HCT116 (cell line): ENCODE data around the gene IFNA8. TPM values are rescaled to one million over a fixed set of nuclear protein-coding genes. Genes with fewer than 3 reads are reported as not detected.

Source experiments
- ATAC-seq: fragments of 200-7000 bp; cut with Tn5 transposase; 2 replicates; pipeline ENCODE4 v1.9.1; 2020; ENCODE audit warnings: mild to moderate bottlenecking, moderate library complexity
- BruUV-seq: library from RNA; stranded (reverse); fragments of 400-500 nt; replicated peaks from 2 replicates; lab custom pipeline; 2021; lab: Mats Ljungman, UMichigan
- CTCF ChIA-PET: fragments of 300-600 bp; sonication (Branson Sonifier 250); formaldehyde crosslinking; loops from one replicate; lab custom pipeline; 2021; ENCODE audit warnings: antibody characterized with exemption; lab: Charles Lee
- POLR2A ChIA-PET: fragments of 300-600, 350-600 bp; sonication (Branson Sonifier 250); formaldehyde crosslinking; loops from one replicate; lab custom pipeline; 2021; ENCODE audit warnings: antibody characterized with exemption; lab: Charles Lee
- RAD21 ChIA-PET, 2 experiments: fragments of 300-600 bp; sonication (Branson Sonifier 250); formaldehyde crosslinking; loops; one replicate each; lab custom pipeline; 2023; ENCODE audit warnings: low total read pairs in 2 of 2; ENCODE audit not compliant: uncharacterized antibody in 2 of 2, unreplicated experiment in 2 of 2, low non-redundant PET in 1 of 2; lab: Charles Lee
- DNase-seq: peaks from one replicate; pipeline ENCODE4 v3.0.0-alpha.2; 2010; ENCODE audit warnings: low read depth, low spot score
- H2AFZ ChIP-seq: fragments of 200-600 bp; shearing (Covaris generic), sonication (generic); 2 replicates; pipeline ENCODE4 v1.6.1; 2017; ENCODE audit warnings: low read depth, mixed run types, mixed read lengths, antibody characterized with exemption, low read length; ENCODE audit not compliant: poor library complexity, severe bottlenecking
- H3K27ac ChIP-seq: 2 replicates; pipeline ENCODE4 v1.5.1; 2012; ENCODE audit warnings: low read depth, low read length
- H3K27me3 ChIP-seq: fragments of 200-600 bp; sonication (generic); 2 replicates; pipeline ENCODE4 v1.6.1; 2016; ENCODE audit warnings: mixed run types, low read length, mixed read lengths; ENCODE audit not compliant: insufficient read depth
- H3K36me3 ChIP-seq, 2 experiments: fragments of 200-500 bp in 1 of 2; fragments of 200-600 bp in 1 of 2; sonication (Bioruptor generic) in 1 of 2; sonication (generic) in 1 of 2; 2 replicates each; pipeline versions ENCODE4 v1.5.1 to v1.6.1; 2014 to 2016; ENCODE audit warnings: low read length in 2 of 2, inconsistent platforms in 1 of 2, mixed read lengths in 1 of 2, mixed run types in 1 of 2; ENCODE audit not compliant: insufficient read depth in 2 of 2, control insufficient read depth in 1 of 2
- H3K4me1 ChIP-seq, 2 experiments: fragments of 200-600 bp in 1 of 2; sonication (generic) in 1 of 2; 2 replicates each; pipeline versions ENCODE4 v1.5.1 to v1.6.1; 2012 to 2017; ENCODE audit warnings: low read length in 2 of 2, inconsistent platforms in 1 of 2, mild to moderate bottlenecking in 1 of 2, mixed read lengths in 1 of 2, mixed run types in 1 of 2, moderate library complexity in 1 of 2; ENCODE audit not compliant: insufficient read depth in 2 of 2, control insufficient read depth in 1 of 2
- H3K4me2 ChIP-seq: fragments of 200-600 bp; sonication (generic); 2 replicates; pipeline ENCODE4 v1.6.1; 2017; ENCODE audit warnings: mixed run types, low read length, mixed read lengths
- H3K4me3 ChIP-seq, 2 experiments: fragments of 200-600 bp in 1 of 2; sonication (generic) in 1 of 2; replicated peaks in 1 of 2; 2 replicates each; pipeline ENCODE4 v1.5.1; 2011 to 2016; ENCODE audit warnings: low read length in 2 of 2, control low read depth in 1 of 2, low read depth in 1 of 2, mild to moderate bottlenecking in 1 of 2, mixed read lengths in 1 of 2, mixed run types in 1 of 2
- H3K79me2 ChIP-seq: fragments of 200-600 bp; sonication (generic); 2 replicates; pipeline ENCODE4 v1.6.1; 2017; ENCODE audit warnings: mild to moderate bottlenecking, mixed run types, low read length, moderate library complexity, mixed read lengths; ENCODE audit not compliant: insufficient read depth
- H3K9ac ChIP-seq: fragments of 200-600 bp; sonication (generic); 2 replicates; pipeline ENCODE4 v1.6.1; 2016; ENCODE audit warnings: low read length, mixed read lengths
- H3K9me2 ChIP-seq: fragments of 200-600 bp; sonication (generic), shearing (Covaris generic); 2 replicates; pipeline ENCODE4 v1.6.1; 2017; ENCODE audit warnings: mixed run types, mild to moderate bottlenecking, moderate library complexity; ENCODE audit not compliant: insufficient read depth
- H3K9me3 ChIP-seq, 2 experiments: fragments of 200-500 bp in 1 of 2; fragments of 200-600 bp in 1 of 2; sonication (Bioruptor generic) in 1 of 2; sonication (generic) in 1 of 2; 2 replicates each; pipeline ENCODE4 v1.6.1; 2014 to 2017; ENCODE audit warnings: low read length in 2 of 2, mixed read lengths in 2 of 2, inconsistent platforms in 1 of 2, low read depth in 1 of 2, mild to moderate bottlenecking in 1 of 2, mixed run types in 1 of 2, moderate library complexity in 1 of 2; ENCODE audit not compliant: control insufficient read depth in 1 of 2, insufficient read depth in 1 of 2
- H4K20me1 ChIP-seq: fragments of 200-600 bp; sonication (generic), shearing (Covaris generic); 2 replicates; pipeline ENCODE4 v1.6.1; 2017; ENCODE audit warnings: mixed run types, mild to moderate bottlenecking, moderate library complexity; ENCODE audit not compliant: insufficient read depth
- EGR1 ChIP-seq: IDR thresholded peaks from 2 replicates; pipeline ENCODE4 v1.6.1; 2012; ENCODE audit warnings: low read depth
- ELF1 ChIP-seq: IDR thresholded peaks from 2 replicates; pipeline ENCODE4 v1.6.1; 2012; ENCODE audit warnings: low read depth, borderline replicate concordance
- EZH2 ChIP-seq: fragments of 200-600 bp; sonication (generic); IDR thresholded peaks from 2 replicates; pipeline ENCODE4 v1.6.1; 2017; ENCODE audit warnings: antibody characterized with exemption, mixed run types
- EZH2phosphoT487 ChIP-seq: fragments of 200-600 bp; IDR thresholded peaks from 2 replicates; pipeline ENCODE4 v1.6.1; 2018; ENCODE audit warnings: antibody characterized with exemption, borderline replicate concordance
- JUND ChIP-seq: IDR thresholded peaks from 2 replicates; pipeline ENCODE4 v1.6.1; 2012
- POLR2A ChIP-seq: IDR thresholded peaks from 2 replicates; pipeline ENCODE4 v1.7.0; 2011; ENCODE audit warnings: borderline replicate concordance; ENCODE audit not compliant: insufficient read depth, insufficient read length; ENCODE audit errors: extremely low read depth
- RAD21 ChIP-seq: IDR thresholded peaks from 2 replicates; pipeline ENCODE4 v1.6.1; 2012; ENCODE audit warnings: low read depth, mild to moderate bottlenecking
- SIN3A ChIP-seq: IDR thresholded peaks from 2 replicates; pipeline ENCODE4 v1.6.1; 2012; ENCODE audit warnings: low read depth
- SRF ChIP-seq: IDR thresholded peaks from 2 replicates; pipeline ENCODE4 v1.6.1; 2012; ENCODE audit warnings: low read depth
- TCF7L2 ChIP-seq: IDR thresholded peaks from 2 replicates; pipeline ENCODE4 v1.7.0; 2011; ENCODE audit warnings: borderline replicate concordance, inconsistent platforms; ENCODE audit not compliant: insufficient read depth, insufficient read length; ENCODE audit errors: extremely low read depth
- YY1 ChIP-seq: IDR thresholded peaks from 2 replicates; pipeline ENCODE4 v1.6.1; 2011; ENCODE audit warnings: low read length, low read depth, moderate library complexity, mild to moderate bottlenecking; ENCODE audit not compliant: insufficient replicate concordance; ENCODE audit errors: extremely low read depth
- ZFX ChIP-seq: fragments of 450-650 bp; IDR thresholded peaks from 2 replicates; pipeline ENCODE4 v1.6.1; 2017
- ZNF274 ChIP-seq: fragments of 200-500 bp; sonication (Bioruptor generic); IDR thresholded peaks from 2 replicates; pipeline ENCODE4 v1.6.1; 2014; ENCODE audit warnings: mild to moderate bottlenecking, low read depth, low read length, inconsistent platforms
- intact Hi-C: fragments of 100-400 bp; cut with micrococcal nuclease; formaldehyde crosslinking; loops from 2 replicates; pipeline ENCODE4 v1.10.0; 2022
- total RNA-seq: library from RNA; stranded (reverse); gene quantifications from one replicate; pipeline ENCODE4 v1.2.1, GENCODE V29; 2021; ENCODE audit not compliant: unreplicated experiment
- TF ChIP-seq, protein P1 (sequence below): IDR thresholded peaks from 2 replicates; pipeline ENCODE4 v1.6.1; 2012
- TF ChIP-seq, protein P2 (sequence below): IDR thresholded peaks from 2 replicates; pipeline ENCODE4 v1.6.1; 2012; ENCODE audit warnings: low read depth

Gene IFNA8
- total RNA-seq, 1 experiment from 2014 or later: not detected

DNA sequence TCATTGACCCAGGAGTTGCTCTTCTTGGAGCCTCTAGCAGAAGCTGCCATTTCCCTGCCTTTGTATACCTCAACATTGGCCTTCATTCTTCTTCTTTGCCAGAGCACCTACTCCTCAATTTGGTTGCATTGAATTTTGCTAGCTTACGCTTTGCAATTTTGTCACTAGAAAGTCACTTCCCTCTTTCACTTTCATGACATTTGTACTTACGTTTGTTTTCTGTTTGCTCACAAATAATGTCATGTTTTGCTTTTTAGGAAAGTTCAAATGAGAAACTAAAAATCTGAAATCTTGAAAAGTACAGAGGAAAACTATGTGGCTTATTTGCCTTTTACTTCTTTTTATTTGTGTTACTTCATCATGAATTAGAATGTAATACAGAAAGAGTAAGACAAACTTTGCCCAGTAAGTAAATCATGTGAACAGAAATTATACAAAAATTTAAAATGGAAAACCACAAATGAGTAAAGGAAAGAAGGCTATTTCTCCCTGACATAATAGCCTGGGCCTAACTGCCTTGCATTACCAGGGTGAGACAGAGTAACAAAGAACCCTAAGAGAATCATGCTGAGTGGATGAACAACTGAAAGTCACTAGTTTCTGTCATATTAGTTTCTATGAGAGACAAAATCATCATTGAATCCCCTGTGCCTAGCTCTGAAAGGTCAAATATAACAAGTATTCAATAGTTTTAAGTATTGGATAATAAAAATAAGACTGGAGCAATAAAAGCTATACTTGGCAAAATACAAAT, 23.9 kb downstream of the IFNA8 start:
- TF ChIP-seq JUND (no peak), ELF1 (no peak), SRF (no peak), EZH2phosphoT487 (no peak), RAD21 (no peak), EZH2 (no peak), EGR1 (no peak), TCF7L2 (no peak), ZFX (no peak), YY1 (no peak), SIN3A (no peak), POLR2A (no peak), ZNF274 (no peak)
- TF ChIP-seq, protein P1, sequence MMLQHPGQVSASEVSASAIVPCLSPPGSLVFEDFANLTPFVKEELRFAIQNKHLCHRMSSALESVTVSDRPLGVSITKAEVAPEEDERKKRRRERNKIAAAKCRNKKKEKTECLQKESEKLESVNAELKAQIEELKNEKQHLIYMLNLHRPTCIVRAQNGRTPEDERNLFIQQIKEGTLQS: no peak
- TF ChIP-seq, protein P2, sequence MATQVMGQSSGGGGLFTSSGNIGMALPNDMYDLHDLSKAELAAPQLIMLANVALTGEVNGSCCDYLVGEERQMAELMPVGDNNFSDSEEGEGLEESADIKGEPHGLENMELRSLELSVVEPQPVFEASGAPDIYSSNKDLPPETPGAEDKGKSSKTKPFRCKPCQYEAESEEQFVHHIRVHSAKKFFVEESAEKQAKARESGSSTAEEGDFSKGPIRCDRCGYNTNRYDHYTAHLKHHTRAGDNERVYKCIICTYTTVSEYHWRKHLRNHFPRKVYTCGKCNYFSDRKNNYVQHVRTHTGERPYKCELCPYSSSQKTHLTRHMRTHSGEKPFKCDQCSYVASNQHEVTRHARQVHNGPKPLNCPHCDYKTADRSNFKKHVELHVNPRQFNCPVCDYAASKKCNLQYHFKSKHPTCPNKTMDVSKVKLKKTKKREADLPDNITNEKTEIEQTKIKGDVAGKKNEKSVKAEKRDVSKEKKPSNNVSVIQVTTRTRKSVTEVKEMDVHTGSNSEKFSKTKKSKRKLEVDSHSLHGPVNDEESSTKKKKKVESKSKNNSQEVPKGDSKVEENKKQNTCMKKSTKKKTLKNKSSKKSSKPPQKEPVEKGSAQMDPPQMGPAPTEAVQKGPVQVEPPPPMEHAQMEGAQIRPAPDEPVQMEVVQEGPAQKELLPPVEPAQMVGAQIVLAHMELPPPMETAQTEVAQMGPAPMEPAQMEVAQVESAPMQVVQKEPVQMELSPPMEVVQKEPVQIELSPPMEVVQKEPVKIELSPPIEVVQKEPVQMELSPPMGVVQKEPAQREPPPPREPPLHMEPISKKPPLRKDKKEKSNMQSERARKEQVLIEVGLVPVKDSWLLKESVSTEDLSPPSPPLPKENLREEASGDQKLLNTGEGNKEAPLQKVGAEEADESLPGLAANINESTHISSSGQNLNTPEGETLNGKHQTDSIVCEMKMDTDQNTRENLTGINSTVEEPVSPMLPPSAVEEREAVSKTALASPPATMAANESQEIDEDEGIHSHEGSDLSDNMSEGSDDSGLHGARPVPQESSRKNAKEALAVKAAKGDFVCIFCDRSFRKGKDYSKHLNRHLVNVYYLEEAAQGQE: no peak
- DNase-seq (no peak), ATAC-seq (no peak)
- Histone ChIP-seq H3K79me2 (no peaks in the 10 kb centered on the region), H3K4me2 (no peak overlapping the region), H4K20me1 (no peaks in the 10 kb centered on the region), H3K4me1 (no peaks in the 10 kb centered on the region), H2AFZ (no peak overlapping the region), H3K36me3 (no peaks in the 10 kb centered on the region), H3K4me3 (no peak overlapping the region), H3K27ac (no peak overlapping the region), H3K9me2 (no peaks in the 10 kb centered on the region), H3K9me3 (no peaks in the 10 kb centered on the region), H3K27me3 (no peaks in the 10 kb centered on the region), H3K9ac (no peak overlapping the region)
- BruUV-seq: no TSS peak
- intact Hi-C loops: no loop called here
- ChIA-PET POLR2A (no interaction called here), CTCF (interaction anchor here (1.5 kb wide), 1 partner anchor 37 kb away, joined by 3 read pairs; no protein-coding TSS in a partner anchor), RAD21 (no interaction called here)
